Activated T-helper 1 cell treated with anti-CD3 and anti-CD28 coated beads, Interleukin-12 subunit alpha, Interleukin-12 subunit beta, Interleukin-2, Interleukin-4 antibody, amounts not matched to agents 30 ng/mL and 10 ng/mL and 1 ng/mL, durations not matched to agents 14 hours and 24 hours and 36 hours (primary cell): ENCODE data around the gene GPR68. TPM values are rescaled to one million over a fixed set of nuclear protein-coding genes. Genes with fewer than 3 reads are reported as not detected.
"Not testable (repeated sequence)": the region's sequence is repeated elsewhere in the genome, so short reads cannot be mapped to it uniquely, and the experiment has no call there.

Experiments used
- DNase-seq: peaks from one replicate; pipeline ENCODE4 v3.0.0; 2021; ENCODE audit warnings: low spot score
- H3K27ac Mint-ChIP-seq: one replicate; pipeline ENCODE4 v1.8.0; 2021; ENCODE audit warnings: mild to moderate bottlenecking, mixed read lengths
- H3K27me3 Mint-ChIP-seq: one replicate; pipeline ENCODE4 v1.8.0; 2022; ENCODE audit warnings: mild to moderate bottlenecking, moderate library complexity, mixed read lengths; ENCODE audit not compliant: insufficient read depth
- H3K36me3 Mint-ChIP-seq: one replicate; pipeline ENCODE4 v1.8.0; 2021; ENCODE audit warnings: low read depth, mixed read lengths
- H3K4me1 Mint-ChIP-seq: one replicate; pipeline ENCODE4 v1.8.0; 2021; ENCODE audit warnings: low read depth, mixed read lengths
- H3K4me3 Mint-ChIP-seq: one replicate; pipeline ENCODE4 v1.8.0; 2021; ENCODE audit warnings: mild to moderate bottlenecking, moderate library complexity, mixed read lengths
- H3K9me3 Mint-ChIP-seq: one replicate; pipeline ENCODE4 v1.8.0; 2021; ENCODE audit warnings: mixed read lengths
- intact Hi-C: fragments of 100-400 bp; cut with micrococcal nuclease; formaldehyde crosslinking; loops from one replicate; pipeline ENCODE4 v1.15.1; 2024
- total RNA-seq: library from RNA; stranded (reverse); gene quantifications from 2 replicates; pipeline ENCODE4 v1.2.3, GENCODE V29; 2022

The GPR68 gene
- total RNA-seq, 1 donor from 2014 or later, result 5.4 TPM

- H3K36me3 Mint-ChIP-seq, result peaks cover 42% of the 10 kb centered on the region
- H3K27me3 Mint-ChIP-seq, result no peaks in the 10 kb centered on the region
- no peaks in the 10 kb centered on the region for H3K9me3 Mint-ChIP-seq
- peaks cover 22% of the 10 kb centered on the region for H3K4me1 Mint-ChIP-seq
- no peak overlapping the region for H3K4me3 Mint-ChIP-seq
- no peak for DNase-seq
- intact Hi-C loops, result no loop called here
- H3K27ac Mint-ChIP-seq, result peak overlapping the region; percentile 14
Observed at GRCh38 chr14:91270188-91270587, 25.7 kb upstream of the GPR68 start.

- H3K27ac Mint-ChIP-seq, result peak overlapping the region; percentile 67
- intact Hi-C loops, result loop anchor here (5.0 kb wide), 1 partner anchor 367 kb away; no protein-coding TSS in a partner anchor
- H3K4me3 Mint-ChIP-seq, result no peak overlapping the region
- H3K9me3 Mint-ChIP-seq, result no peaks in the 10 kb centered on the region
- peaks cover 29% of the 10 kb centered on the region for H3K4me1 Mint-ChIP-seq
- no peaks in the 10 kb centered on the region for H3K27me3 Mint-ChIP-seq
- no peak for DNase-seq
- H3K36me3 Mint-ChIP-seq, result peaks cover 38% of the 10 kb centered on the region
Observed at GRCh38 chr14:91269076-91269991, 24.8 kb upstream of the GPR68 start.

GRCh38 chr14:91267965-91268437 lies 23.5 kb upstream of the GPR68 start:
- Mint-ChIP-seq H3K4me3 (no peak overlapping the region), H3K4me1 (peaks cover 40% of the 10 kb centered on the region), H3K36me3 (peaks cover 38% of the 10 kb centered on the region), H3K9me3 (no peaks in the 10 kb centered on the region), H3K27ac (peak overlapping the region; percentile 45), H3K27me3 (no peaks in the 10 kb centered on the region)
- intact Hi-C loops, result loop anchor here (5.0 kb wide), 1 partner anchor 366 kb away; no protein-coding TSS in a partner anchor
- DNase-seq, result no peak

- intact Hi-C loops, result loop anchor here (5.0 kb wide), 1 partner anchor 364 kb away; no protein-coding TSS in a partner anchor
- H3K4me1 Mint-ChIP-seq, result peaks cover 55% of the 10 kb centered on the region
- DNase-seq, H3K27ac Mint-ChIP-seq, H3K27me3 Mint-ChIP-seq, H3K9me3 Mint-ChIP-seq, H3K4me3 Mint-ChIP-seq: not testable (repeated sequence)
- peaks cover 35% of the 10 kb centered on the region for H3K36me3 Mint-ChIP-seq
Observed at GRCh38 chr14:91266276-91266675, 21.8 kb upstream of the GPR68 start.

GRCh38 chr14:91265404-91265803 lies 20.9 kb upstream of the GPR68 start:
- peaks cover 62% of the 10 kb centered on the region for H3K4me1 Mint-ChIP-seq
- intact Hi-C loops, result loop anchor here (5.0 kb wide), 1 partner anchor 363 kb away; no protein-coding TSS in a partner anchor

GRCh38 chr14:91264151-91265150 lies 19.9 kb upstream of the GPR68 start:
- H3K9me3 Mint-ChIP-seq, result no peaks in the 10 kb centered on the region
- peak overlapping the region; percentile 72 for H3K4me3 Mint-ChIP-seq
- intact Hi-C loops, result loop anchor here (5.0 kb wide), 1 partner anchor 362 kb away; no protein-coding TSS in a partner anchor
- peaks cover 28% of the 10 kb centered on the region for H3K36me3 Mint-ChIP-seq
- no peaks in the 10 kb centered on the region for H3K27me3 Mint-ChIP-seq
- peak overlapping the region; percentile 45 for H3K27ac Mint-ChIP-seq
- DNase-seq, result no peak
- peaks cover 70% of the 10 kb centered on the region for H3K4me1 Mint-ChIP-seq

More at GRCh38 chr14:91265404-91265803, 20.9 kb upstream of the GPR68 start:
- H3K27me3 Mint-ChIP-seq, result no peaks in the 10 kb centered on the region
- peaks cover 33% of the 10 kb centered on the region for H3K36me3 Mint-ChIP-seq
- DNase-seq, result no peak
- peak overlapping the region; percentile 47 for H3K27ac Mint-ChIP-seq
- H3K4me3 Mint-ChIP-seq, result peak overlapping the region; percentile 62
- no peaks in the 10 kb centered on the region for H3K9me3 Mint-ChIP-seq

- Mint-ChIP-seq H3K36me3 (peaks cover 21% of the 10 kb centered on the region), H3K9me3 (no peaks in the 10 kb centered on the region), H3K27ac (peak overlapping the region; percentile 15), H3K27me3 (no peaks in the 10 kb centered on the region), H3K4me3 (peak overlapping the region; percentile 70), H3K4me1 (peaks cover 75% of the 10 kb centered on the region)
- DNase-seq, result no peak
- intact Hi-C loops, result no loop called here
Observed at GRCh38 chr14:91263329-91263728, 18.8 kb upstream of the GPR68 start.

GRCh38 chr14:91261986-91262549 lies 17.6 kb upstream of the GPR68 start:
- Mint-ChIP-seq H3K9me3 (no peaks in the 10 kb centered on the region), H3K4me3 (peak overlapping the region; percentile 10), H3K27ac (peak overlapping the region; percentile 50), H3K36me3 (peaks cover 9% of the 10 kb centered on the region), H3K27me3 (no peaks in the 10 kb centered on the region), H3K4me1 (peaks cover 75% of the 10 kb centered on the region)
- intact Hi-C loops, result loop anchor here (1.0 kb wide), 4 partner anchors 10 to 85 kb away; no protein-coding TSS in a partner anchor
- DNase-seq, result no peak

- Mint-ChIP-seq H3K4me3 (peak overlapping the region; percentile 16), H3K27me3 (no peaks in the 10 kb centered on the region), H3K9me3 (no peaks in the 10 kb centered on the region), H3K27ac (peak overlapping the region; percentile 81), H3K36me3 (peaks cover 9% of the 10 kb centered on the region), H3K4me1 (peaks cover 84% of the 10 kb centered on the region)
- intact Hi-C loops, result loop anchor here (1.0 kb wide), 4 partner anchors 9 to 84 kb away; no protein-coding TSS in a partner anchor
- peak; percentile 55 for DNase-seq
Observed at GRCh38 chr14:91261115-91261514, 16.6 kb upstream of the GPR68 start.

- peaks cover 86% of the 10 kb centered on the region for H3K4me1 Mint-ChIP-seq
- H3K36me3 Mint-ChIP-seq, result peaks cover 2% of the 10 kb centered on the region
- H3K4me3 Mint-ChIP-seq, result no peak overlapping the region
- no peaks in the 10 kb centered on the region for H3K27me3 Mint-ChIP-seq
- no peak for DNase-seq
- intact Hi-C loops, result no loop called here
- peak overlapping the region; percentile 62 for H3K27ac Mint-ChIP-seq
- H3K9me3 Mint-ChIP-seq, result no peaks in the 10 kb centered on the region
Observed at GRCh38 chr14:91258876-91259275, 14.4 kb upstream of the GPR68 start.

GRCh38 chr14:91258011-91258618 lies 13.6 kb upstream of the GPR68 start:
- H3K4me1 Mint-ChIP-seq, result peaks cover 81% of the 10 kb centered on the region
- intact Hi-C loops, result no loop called here
- H3K36me3 Mint-ChIP-seq, result no peaks in the 10 kb centered on the region
- no peaks in the 10 kb centered on the region for H3K9me3 Mint-ChIP-seq
- DNase-seq, result no peak
- no peaks in the 10 kb centered on the region for H3K27me3 Mint-ChIP-seq
- H3K27ac Mint-ChIP-seq, result peak overlapping the region; percentile 73
- no peak overlapping the region for H3K4me3 Mint-ChIP-seq
